Activated CD4-positive, alpha-beta T cell treated with anti-CD3 and anti-CD28 coated beads, Interleukin-2, amount 10 ng/mL, durations not matched to agents 7 days and 5 days (primary cell): Measurements from ENCODE around the gene LRRC70. TPM values are rescaled to one million over a fixed set of nuclear protein-coding genes. Genes with fewer than 3 reads are reported as not detected.
"Not testable (repeated sequence)": the region's sequence is repeated elsewhere in the genome, so short reads cannot be mapped to it uniquely, and the experiment has no call there.

Experiments used
- CTCF ChIA-PET: fragments of 350-600 bp; sonication (Branson Sonifier 250); formaldehyde crosslinking; loops from one replicate; lab custom pipeline; 2021; ENCODE audit warnings: antibody characterized with exemption; lab: Charles Lee
- POLR2A ChIA-PET: fragments of 350-600 bp; sonication (Branson Sonifier 250); formaldehyde crosslinking; loops from one replicate; lab custom pipeline; 2021; ENCODE audit warnings: antibody characterized with exemption; lab: Charles Lee
- DNase-seq: peaks from one replicate; pipeline ENCODE4 v3.0.0-alpha.2; 2020
- H3K27ac Mint-ChIP-seq: one replicate; pipeline ENCODE4 v1.8.0; 2021; ENCODE audit warnings: mild to moderate bottlenecking, moderate library complexity, mixed read lengths
- H3K27me3 Mint-ChIP-seq: one replicate; pipeline ENCODE4 v1.8.0; 2021; ENCODE audit warnings: mixed read lengths
- H3K36me3 Mint-ChIP-seq: one replicate; pipeline ENCODE4 v1.8.0; 2021; ENCODE audit warnings: low read depth, mixed read lengths
- H3K4me1 Mint-ChIP-seq: one replicate; pipeline ENCODE4 v1.8.0; 2021; ENCODE audit warnings: mixed read lengths
- H3K4me3 Mint-ChIP-seq: one replicate; pipeline ENCODE4 v1.8.0; 2021; ENCODE audit warnings: mild to moderate bottlenecking, moderate library complexity, mixed read lengths
- H3K9me3 Mint-ChIP-seq: one replicate; pipeline ENCODE4 v1.8.0; 2021; ENCODE audit warnings: mixed read lengths
- total RNA-seq, 2 experiments: library from RNA; stranded (reverse); gene quantifications; one replicate each; pipeline ENCODE4 v1.2.3, GENCODE V29; 2021

The LRRC70 gene
- total RNA-seq, 2 experiments from 2014 or later: 0.47 to 0.85 TPM

GRCh38 chr5:62561896-62562295 is 16.7 kb upstream of the LRRC70 start:
- Mint-ChIP-seq H3K9me3 (peaks cover 12% of the 10 kb centered on the region), H3K4me1 (no peaks in the 10 kb centered on the region), H3K27ac (no peak overlapping the region), H3K36me3 (peaks cover 29% of the 10 kb centered on the region), H3K27me3 (no peaks in the 10 kb centered on the region), H3K4me3 (no peak overlapping the region)
- ChIA-PET POLR2A (no interaction called here), CTCF (interaction anchor here (1.1 kb wide), 1 partner anchor 14 kb away, joined by 3 read pairs; no protein-coding TSS in a partner anchor)
- DNase-seq: no peak

- no peak for DNase-seq
- H3K27me3 Mint-ChIP-seq: no peaks in the 10 kb centered on the region
- no peak overlapping the region for H3K4me3 Mint-ChIP-seq
- no peak overlapping the region for H3K27ac Mint-ChIP-seq
- CTCF ChIA-PET: interaction anchor here (1.1 kb wide), 1 partner anchor 14 kb away, joined by 3 read pairs; no protein-coding TSS in a partner anchor
- H3K4me1 Mint-ChIP-seq: no peaks in the 10 kb centered on the region
- H3K36me3 Mint-ChIP-seq: peaks cover 37% of the 10 kb centered on the region
- POLR2A ChIA-PET: no interaction called here
- peaks cover 15% of the 10 kb centered on the region for H3K9me3 Mint-ChIP-seq
Measured at GRCh38 chr5:62562867-62563266, 15.8 kb upstream of the LRRC70 start.

GRCh38 chr5:62564101-62564500 is 14.5 kb upstream of the LRRC70 start:
- CTCF ChIA-PET: no interaction called here
- POLR2A ChIA-PET: no interaction called here
- H3K36me3 Mint-ChIP-seq: peaks cover 46% of the 10 kb centered on the region

GRCh38 chr5:62565740-62566139 is 12.9 kb upstream of the LRRC70 start:
- Mint-ChIP-seq H3K9me3 (peaks cover 28% of the 10 kb centered on the region), H3K36me3 (peaks cover 46% of the 10 kb centered on the region)
- H3K4me3 Mint-ChIP-seq, H3K4me1 Mint-ChIP-seq, H3K27me3 Mint-ChIP-seq, H3K27ac Mint-ChIP-seq, POLR2A ChIA-PET, DNase-seq: not testable (repeated sequence)
- CTCF ChIA-PET: interaction anchor here (0.6 kb wide), 1 partner anchor 55 kb away, joined by 3 read pairs; no protein-coding TSS in a partner anchor

More at GRCh38 chr5:62564101-62564500, 14.5 kb upstream of the LRRC70 start:
- Mint-ChIP-seq H3K4me3 (no peak overlapping the region), H3K9me3 (peaks cover 25% of the 10 kb centered on the region), H3K27me3 (no peaks in the 10 kb centered on the region), H3K4me1 (no peaks in the 10 kb centered on the region), H3K27ac (no peak overlapping the region)
- DNase-seq: no peak

- ChIA-PET CTCF (interaction anchor here (0.7 to 1.0 kb wide), 2 partner anchors 11 to 95 kb away, joined by 3 to 4 read pairs; partner anchors contain the start of gene LRRC70), POLR2A (no interaction called here)
- Mint-ChIP-seq H3K4me3 (no peak overlapping the region), H3K4me1 (no peaks in the 10 kb centered on the region), H3K36me3 (peaks cover 40% of the 10 kb centered on the region), H3K27ac (no peak overlapping the region), H3K27me3 (no peaks in the 10 kb centered on the region), H3K9me3 (peaks cover 28% of the 10 kb centered on the region)
- DNase-seq: no peak
Measured at GRCh38 chr5:62568143-62568542, 10.5 kb upstream of the LRRC70 start.

GRCh38 chr5:62568800-62569432 is 9.7 kb upstream of the LRRC70 start:
- Mint-ChIP-seq H3K4me3 (no peak overlapping the region), H3K9me3 (peaks cover 28% of the 10 kb centered on the region), H3K4me1 (no peaks in the 10 kb centered on the region), H3K36me3 (peaks cover 40% of the 10 kb centered on the region), H3K27ac (no peak overlapping the region), H3K27me3 (no peaks in the 10 kb centered on the region)
- DNase-seq: no peak
- POLR2A ChIA-PET: no interaction called here
- CTCF ChIA-PET: interaction anchor here (0.7 to 1.0 kb wide), 2 partner anchors 10 to 96 kb away, joined by 3 to 4 read pairs; partner anchors contain the start of gene LRRC70

- no peak overlapping the region for H3K27ac Mint-ChIP-seq
- peaks cover 26% of the 10 kb centered on the region for H3K9me3 Mint-ChIP-seq
- DNase-seq: no peak
- CTCF ChIA-PET: no interaction called here
- no peaks in the 10 kb centered on the region for H3K27me3 Mint-ChIP-seq
- POLR2A ChIA-PET: no interaction called here
- H3K36me3 Mint-ChIP-seq: peaks cover 40% of the 10 kb centered on the region
- no peaks in the 10 kb centered on the region for H3K4me1 Mint-ChIP-seq
- H3K4me3 Mint-ChIP-seq: no peak overlapping the region
Measured at GRCh38 chr5:62569470-62569869, 9.1 kb upstream of the LRRC70 start.

- peaks cover 17% of the 10 kb centered on the region for H3K4me1 Mint-ChIP-seq
- peaks cover 22% of the 10 kb centered on the region for H3K36me3 Mint-ChIP-seq
- peaks cover 11% of the 10 kb centered on the region for H3K9me3 Mint-ChIP-seq
- CTCF ChIA-PET: interaction anchor here (0.6 to 1.3 kb wide), 3 partner anchors 15 to 1296 kb away, joined by 3 to 4 read pairs (median 4); no protein-coding TSS in a partner anchor
- H3K4me3 Mint-ChIP-seq: no peak overlapping the region
- H3K27me3 Mint-ChIP-seq: no peaks in the 10 kb centered on the region
- DNase-seq: no peak
- no peak overlapping the region for H3K27ac Mint-ChIP-seq
- POLR2A ChIA-PET: no interaction called here
Measured at GRCh38 chr5:62572918-62573514, 5.6 kb upstream of the LRRC70 start.

GRCh38 chr5:62574599-62574998 is 4.0 kb upstream of the LRRC70 start:
- H3K4me1 Mint-ChIP-seq: peaks cover 23% of the 10 kb centered on the region
- H3K36me3 Mint-ChIP-seq: peaks cover 9% of the 10 kb centered on the region
- H3K9me3 Mint-ChIP-seq: no peaks in the 10 kb centered on the region
- DNase-seq: no peak
- ChIA-PET POLR2A (no interaction called here), CTCF (interaction anchor here (0.6 to 1.3 kb wide), 2 partner anchors 41 to 111 kb away, joined by 3 to 4 read pairs; no protein-coding TSS in a partner anchor)
- H3K4me3 Mint-ChIP-seq: no peak overlapping the region
- H3K27me3 Mint-ChIP-seq: no peaks in the 10 kb centered on the region
- H3K27ac Mint-ChIP-seq: no peak overlapping the region

GRCh38 chr5:62575066-62575465 is 3.6 kb upstream of the LRRC70 start:
- Mint-ChIP-seq H3K27me3 (no peaks in the 10 kb centered on the region), H3K36me3 (peaks cover 9% of the 10 kb centered on the region), H3K4me3 (no peak overlapping the region), H3K27ac (no peak overlapping the region), H3K9me3 (no peaks in the 10 kb centered on the region), H3K4me1 (peaks cover 23% of the 10 kb centered on the region)
- POLR2A ChIA-PET: no interaction called here
- CTCF ChIA-PET: interaction anchor here (0.6 kb wide), 1 partner anchor 112 kb away, joined by 3 read pairs; no protein-coding TSS in a partner anchor
- DNase-seq: no peak

GRCh38 chr5:62575489-62575888 is 3.1 kb upstream of the LRRC70 start:
- peaks cover 12% of the 10 kb centered on the region for H3K36me3 Mint-ChIP-seq
- POLR2A ChIA-PET: no interaction called here

GRCh38 chr5:62576570-62577170 is 1.9 kb upstream of the LRRC70 start:
- POLR2A ChIA-PET: no interaction called here
- no peak overlapping the region for H3K4me3 Mint-ChIP-seq
- H3K9me3 Mint-ChIP-seq: no peaks in the 10 kb centered on the region

More at GRCh38 chr5:62575489-62575888, 3.1 kb upstream of the LRRC70 start:
- DNase-seq: no peak
- CTCF ChIA-PET: no interaction called here
- no peak overlapping the region for H3K4me3 Mint-ChIP-seq
- H3K27ac Mint-ChIP-seq: peak overlapping the region; percentile 13
- H3K27me3 Mint-ChIP-seq: no peaks in the 10 kb centered on the region
- H3K9me3 Mint-ChIP-seq: no peaks in the 10 kb centered on the region
- H3K4me1 Mint-ChIP-seq: peaks cover 25% of the 10 kb centered on the region

More at GRCh38 chr5:62576570-62577170, 1.9 kb upstream of the LRRC70 start:
- Mint-ChIP-seq H3K4me1 (peaks cover 33% of the 10 kb centered on the region), H3K27ac (no peak overlapping the region), H3K36me3 (peaks cover 15% of the 10 kb centered on the region), H3K27me3 (no peaks in the 10 kb centered on the region)
- DNase-seq: no peak
- CTCF ChIA-PET: no interaction called here
